K562 (cell line): ENCODE data around the gene SYT17. TPM values are rescaled to one million over a fixed set of nuclear protein-coding genes. Genes with fewer than 3 reads are reported as not detected.

Source experiments
- ATAC-seq: fragments of 200-7000 bp; cut with Tn5 transposase; 3 replicates; pipeline ENCODE4 v1.9.1; 2020; ENCODE audit warnings: moderate library complexity
- BruUV-seq: library from RNA; stranded (reverse); fragments of 400-500 nt; replicated peaks from 2 replicates; lab custom pipeline; 2021; lab: Mats Ljungman, UMichigan
- CTCF ChIA-PET: fragments of 300-600 bp; formaldehyde crosslinking; extraction: SDS; loops from one replicate; lab custom pipeline; 2021; ENCODE audit warnings: low intra/inter-chr PET ratio; lab: Yijun Ruan, JAX
- POLR2A ChIA-PET: fragments of 300-600, 350-650 bp; sonication (Branson Sonifier 250); formaldehyde crosslinking; extraction: SDS; loops from one replicate; lab custom pipeline; 2021; ENCODE audit warnings: antibody characterized with exemption, inconsistent platforms; lab: Yijun Ruan, JAX
- DNase-seq, 4 experiments: peaks; one replicate each; pipeline versions ENCODE4 v3.0.0 to v3.0.0-alpha.2; 2011 to 2018; ENCODE audit warnings: low spot score in 3 of 4, mixed read lengths in 3 of 4; ENCODE audit errors: extremely low read depth in 1 of 4
- FAIRE-seq: peaks from 2 replicates; lab custom pipeline; 2011; peaks lifted over from hg19 to GRCh38; lab: Jason Lieb, UNC
- H2AFZ ChIP-seq: 2 replicates; pipeline ENCODE4 v1.6.0; 2011; ENCODE audit warnings: low read depth, low read length, control low read depth, inconsistent platforms
- H3K27ac ChIP-seq: fragments of 200-600 bp; 3 replicates; pipeline ENCODE4 v1.8.0; 2011; ENCODE audit warnings: low read depth, mild to moderate bottlenecking, control low read depth, inconsistent platforms, low read length, moderate library complexity, mixed read lengths; ENCODE audit errors: extremely low read depth
- H3K27me3 ChIP-seq, 2 experiments: fragments of 300-600 bp in 1 of 2; 2 replicates in 1 of 2; 3 replicates in 1 of 2; pipeline versions ENCODE4 v1.6.0 to v1.8.0; 2011; ENCODE audit warnings: inconsistent platforms in 2 of 2, low read length in 2 of 2, mild to moderate bottlenecking in 1 of 2, mixed read lengths in 1 of 2, moderate library complexity in 1 of 2; ENCODE audit not compliant: control insufficient read depth in 2 of 2, insufficient read depth in 2 of 2
- H3K36me3 ChIP-seq: fragments of 300-600 bp; 3 replicates; pipeline ENCODE4 v1.8.0; 2011; ENCODE audit warnings: mild to moderate bottlenecking, low read length, inconsistent platforms; ENCODE audit not compliant: control insufficient read depth, insufficient read depth
- H3K4me1 ChIP-seq, 2 experiments: fragments of 200-600 bp in 1 of 2; replicated peaks in 1 of 2; 2 replicates in 1 of 2; 3 replicates in 1 of 2; pipeline versions ENCODE4 v1.5.1 to v1.8.0; 2011; ENCODE audit warnings: inconsistent platforms in 2 of 2, low read length in 2 of 2, mild to moderate bottlenecking in 1 of 2, mixed read lengths in 1 of 2, moderate library complexity in 1 of 2; ENCODE audit not compliant: control insufficient read depth in 2 of 2, insufficient read depth in 2 of 2
- H3K4me2 ChIP-seq: 2 replicates; pipeline ENCODE4 v1.6.1; 2011; ENCODE audit warnings: low read length, control low read depth, inconsistent platforms, mixed read lengths; ENCODE audit not compliant: insufficient read depth
- H3K4me3 ChIP-seq: fragments of 200-600 bp; sonication (generic), shearing (Covaris generic); 2 replicates; pipeline ENCODE4 v1.5.1; 2016; ENCODE audit warnings: control low read depth, inconsistent platforms
- H3K79me2 ChIP-seq: fragments of 200-600 bp; 3 replicates; pipeline ENCODE4 v1.8.0; 2011; ENCODE audit warnings: low read length, inconsistent platforms; ENCODE audit not compliant: control insufficient read depth, insufficient read depth
- H3K9ac ChIP-seq, 2 experiments: 2 replicates each; pipeline versions ENCODE4 v1.6.0 to v1.6.1; 2011; ENCODE audit warnings: low read depth in 2 of 2, low read length in 2 of 2, control low read depth in 1 of 2, inconsistent platforms in 1 of 2, mild to moderate bottlenecking in 1 of 2, mixed read lengths in 1 of 2; ENCODE audit not compliant: insufficient read depth in 1 of 2
- H3K9me1 ChIP-seq: one replicate; pipeline ENCODE4 v1.6.0; 2011; ENCODE audit warnings: inconsistent platforms, mild to moderate bottlenecking, low read length, moderate library complexity; ENCODE audit not compliant: control insufficient read depth, insufficient read depth
- H3K9me3 ChIP-seq: replicated peaks from 2 replicates; pipeline ENCODE4 v1.5.1; 2011; ENCODE audit warnings: low read depth, low read length, inconsistent platforms; ENCODE audit not compliant: control insufficient read depth, insufficient read depth
- H4K20me1 ChIP-seq: replicated peaks from 2 replicates; pipeline ENCODE4 v1.6.1; 2011; ENCODE audit warnings: low read length, inconsistent platforms, mixed read lengths; ENCODE audit not compliant: control insufficient read depth, insufficient read depth
- DMBX1 ChIP-seq: fragments of 250-450 bp; sonication (Bioruptor Pico); IDR thresholded peaks from 2 replicates; pipeline ENCODE4 v1.8.0; 2022; ENCODE audit warnings: inconsistent platforms, mild to moderate bottlenecking, moderate library complexity, borderline replicate concordance
- FOSL1 ChIP-seq: fragments of 200-800 bp; sonication (Bioruptor generic); conservative IDR thresholded peaks from 2 replicates; pipeline ENCODE4 v1.6.1; 2016; ENCODE audit warnings: missing genetic modification characterization, missing compliant biosample characterization
- HMG20B ChIP-seq: fragments of 250-450 bp; sonication (Bioruptor Pico); IDR thresholded peaks from 2 replicates; pipeline ENCODE4 v1.5.0; 2021; ENCODE audit warnings: mild to moderate bottlenecking
- KHSRP ChIP-seq: fragments of 450-650 bp; IDR thresholded peaks from 2 replicates; pipeline ENCODE4 v1.6.1; 2017
- MXI1 ChIP-seq: IDR thresholded peaks from 2 replicates; pipeline ENCODE4 v1.6.1; 2011; ENCODE audit warnings: low read depth, mild to moderate bottlenecking, improper control_type of control experiment, low read length
- PHF21A ChIP-seq: fragments of 450-650 bp; IDR thresholded peaks from 2 replicates; pipeline ENCODE4 v1.6.1; 2017; ENCODE audit warnings: low read depth, borderline replicate concordance
- POLR3A ChIP-seq: IDR thresholded peaks from 2 replicates; pipeline ENCODE4 v1.6.1; 2011; ENCODE audit warnings: borderline replicate concordance, mild to moderate bottlenecking, moderate library complexity; ENCODE audit not compliant: insufficient read length, insufficient read depth; ENCODE audit errors: extremely low read depth
- PRMT5 ChIP-seq: sonication (generic); formaldehyde crosslinking; IDR thresholded peaks from 2 replicates; pipeline ENCODE4 v1.5.0; 2020; ENCODE audit warnings: missing genetic modification reagents
- RNF2 ChIP-seq: sonication (generic); IDR thresholded peaks from 2 replicates; pipeline ENCODE4 v1.6.1; 2016
- ZNF121 ChIP-seq: sonication (generic); formaldehyde crosslinking; conservative IDR thresholded peaks from 2 replicates; pipeline ENCODE4 v1.8.0; 2022; ENCODE audit warnings: missing genetic modification reagents
- ZNF444 ChIP-seq: fragments of 250-450 bp; sonication (Bioruptor Pico); IDR thresholded peaks from 2 replicates; pipeline ENCODE4 v1.4.0; 2020; ENCODE audit warnings: mild to moderate bottlenecking, moderate library complexity
- ZNF76 ChIP-seq: fragments of 250-450 bp; sonication (Bioruptor Pico); IDR thresholded peaks from 2 replicates; pipeline ENCODE4 v1.4.0; 2020; ENCODE audit warnings: mild to moderate bottlenecking, moderate library complexity, borderline replicate concordance
- ZNF778 ChIP-seq: fragments of 450-650 bp; formaldehyde crosslinking; IDR thresholded peaks from 2 replicates; pipeline ENCODE4 v1.4.0; 2020; ENCODE audit warnings: mild to moderate bottlenecking, moderate library complexity
- WGBS: fragments of 100-300 bp; shearing (Covaris generic); methylation state at CpG from one replicate; pipeline ENCODE4 v1.1.6; 2016; ENCODE audit warnings: low coverage, mixed read lengths; ENCODE audit not compliant: insufficient coverage; ENCODE audit errors: missing lambda C conversion rate; 5-methylcytosine and 5-hydroxymethylcytosine counted together
- in situ Hi-C: fragments of 300-500 bp; cut with MboI; formaldehyde crosslinking; loops from 4 replicates; pipeline ENCODE4 v1.15.0; 2018; ENCODE audit warnings: inconsistent platforms, mixed read lengths
- intact Hi-C: fragments of 100-400 bp; cut with micrococcal nuclease; formaldehyde crosslinking; loops from 2 replicates; pipeline ENCODE4 v1.14.2; 2022
- polyA plus RNA-seq, 8 experiments: library from polyadenylated mRNA; depleted of rRNA in 4 of 8; stranded (reverse) in 5 of 8; unstranded in 3 of 8; fragments of >200 nt; fragmentation: Nextera tagmentation in 2 of 8; fragmentation: Illumina TruSeq in 1 of 8; extraction: Ambion mirVana in 2 of 8; extraction: Trizol in 1 of 8; gene quantifications; 2 replicates each; pipeline versions ENCODE4 v1.2.1 to v1.2.3, GENCODE V29; 2011 to 2014; ENCODE audit warnings: inconsistent platforms in 1 of 8, missing spikeins in 1 of 8
- total RNA-seq, 7 experiments: library from RNA; depleted of rRNA in 6 of 7; stranded (reverse); fragments of >200 nt in 6 of 7; fragmentation: Illumina TruSeq in 2 of 7; extraction: Trizol in 2 of 7; gene quantifications; 2 replicates each; pipeline versions ENCODE4 v1.2.1 to v1.2.3, GENCODE V29; 2011 to 2021; ENCODE audit warnings: low replicate concordance in 1 of 7
- TF ChIP-seq, protein P1 (sequence below), 3 experiments: fragments of 200-800 bp in 1 of 3; sonication (Bioruptor generic) in 1 of 3; sonication (generic) in 1 of 3; formaldehyde crosslinking in 1 of 3; IDR thresholded peaks; 2 replicates each; pipeline versions ENCODE4 v1.6.1 to v1.8.0; 2016 to 2022; ENCODE audit warnings: mild to moderate bottlenecking in 2 of 3, missing compliant biosample characterization in 2 of 3, missing genetic modification characterization in 2 of 3, missing genetic modification reagents in 1 of 3
- TF ChIP-seq, protein P2 (sequence below): fragments of 250-450 bp; sonication (Bioruptor Pico); IDR thresholded peaks from 2 replicates; pipeline ENCODE4 v1.4.0; 2020; ENCODE audit warnings: borderline replicate concordance
- TF ChIP-seq, protein P3 (sequence below): fragments of 250-450 bp; sonication (Bioruptor Pico); IDR thresholded peaks from 2 replicates; pipeline ENCODE4 v1.5.1; 2021; ENCODE audit warnings: mild to moderate bottlenecking
- TF ChIP-seq, protein P4 (sequence below): sonication (generic); formaldehyde crosslinking; IDR thresholded peaks from 2 replicates; pipeline ENCODE4 v1.8.1; 2023; ENCODE audit warnings: mild to moderate bottlenecking, missing genetic modification reagents

SYT17 gene
- total and polyA plus RNA-seq, 9 of the 15 experiments (the other 6 are each of a cell fraction or from before 2014, with no cell fraction given) = not detected

DNA sequence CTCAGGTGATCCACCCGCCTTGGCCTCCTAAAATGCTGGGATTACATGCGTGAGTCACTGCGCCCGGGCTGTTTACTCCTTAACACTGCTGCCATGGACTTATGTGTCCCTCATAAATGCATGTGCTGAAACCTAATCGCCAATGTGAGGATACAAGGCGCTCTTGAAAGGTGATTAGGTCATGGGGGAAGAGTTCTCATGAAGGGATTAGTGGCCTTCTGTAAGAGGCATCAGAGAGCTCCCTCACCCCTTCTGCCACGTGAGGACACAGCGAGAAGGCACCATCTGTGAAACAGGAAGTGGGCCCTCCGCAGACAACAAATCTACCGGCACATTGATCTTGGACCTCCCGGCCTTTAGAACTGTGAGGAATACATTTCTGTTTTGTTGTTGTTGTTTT lies 35.1 kb upstream of the SYT17 start:
- Histone ChIP-seq H3K9ac (no peak overlapping the region), H2AFZ (peak overlapping the region; percentile 65), H3K79me2 (no peaks in the 10 kb centered on the region), H3K4me3 (no peak overlapping the region), H3K4me1 (peaks cover 17 to 30% of the 10 kb centered on the region in 2 experiments), H3K9me1 (no peaks in the 10 kb centered on the region), H3K27me3 (no peaks in the 10 kb centered on the region; a peak in 1 of 5 replicates), H3K27ac (no peak overlapping the region; the same call in 2 of the 3 replicates), H3K36me3 (no peaks in the 10 kb centered on the region), H3K9me3 (no peaks in the 10 kb centered on the region), H4K20me1 (no peaks in the 10 kb centered on the region), H3K4me2 (no peak overlapping the region)
- intact Hi-C loops = no loop called here
- DNase-seq = no peak
- 71% methylated on average over 11 of the region's 11 CpGs for WGBS
- ChIA-PET POLR2A (interaction anchor here (1.0 to 3.2 kb wide), 2 partner anchors 12 to 14 kb away, joined by 3 to 13 read pairs; no protein-coding TSS in a partner anchor), CTCF (no interaction called here)
- in situ Hi-C loops = no loop called here
- BruUV-seq = no TSS peak
- ATAC-seq = no peak
- FAIRE-seq = no peak
- TF ChIP-seq MXI1 (no peak), KHSRP (no peak), POLR3A (no peak), ZNF778 (CRISPR knock-in tag) (no peak), PHF21A (no peak), RNF2 (no peak), ZNF76 (CRISPR knock-in tag) (no peak), FOSL1 (tag) (0 out of 2 replicates have a peak, but pooled peaks have one; percentile 21), ZNF444 (CRISPR knock-in tag) (no peak), DMBX1 (CRISPR knock-in tag) (no peak), ZNF121 (no peak), HMG20B (CRISPR knock-in tag) (no peak), PRMT5 (CRISPR knock-in tag) (no peak)
- TF ChIP-seq, protein P1, sequence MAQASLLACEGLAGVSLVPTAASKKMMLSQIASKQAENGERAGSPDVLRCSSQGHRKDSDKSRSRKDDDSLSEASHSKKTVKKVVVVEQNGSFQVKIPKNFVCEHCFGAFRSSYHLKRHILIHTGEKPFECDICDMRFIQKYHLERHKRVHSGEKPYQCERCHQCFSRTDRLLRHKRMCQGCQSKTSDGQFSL (CRISPR knock-in tag; IDR thresholded peaks at IDR 0.05) = no peak
- TF ChIP-seq, protein P1 (tag; IDR thresholded peaks at IDR 0.05) = no peak
- TF ChIP-seq, protein P2, sequence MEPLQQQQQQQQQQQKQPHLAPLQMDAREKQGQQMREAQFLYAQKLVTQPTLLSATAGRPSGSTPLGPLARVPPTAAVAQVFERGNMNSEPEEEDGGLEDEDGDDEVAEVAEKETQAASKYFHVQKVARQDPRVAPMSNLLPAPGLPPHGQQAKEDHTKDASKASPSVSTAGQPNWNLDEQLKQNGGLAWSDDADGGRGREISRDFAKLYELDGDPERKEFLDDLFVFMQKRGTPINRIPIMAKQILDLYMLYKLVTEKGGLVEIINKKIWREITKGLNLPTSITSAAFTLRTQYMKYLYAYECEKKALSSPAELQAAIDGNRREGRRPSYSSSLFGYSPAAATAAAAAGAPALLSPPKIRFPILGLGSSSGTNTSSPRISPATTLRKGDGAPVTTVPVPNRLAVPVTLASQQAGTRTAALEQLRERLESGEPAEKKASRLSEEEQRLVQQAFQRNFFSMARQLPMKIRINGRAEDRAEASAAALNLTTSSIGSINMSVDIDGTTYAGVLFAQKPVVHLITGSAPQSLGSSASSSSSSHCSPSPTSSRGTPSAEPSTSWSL (CRISPR knock-in tag) = no peak
- TF ChIP-seq, protein P3, sequence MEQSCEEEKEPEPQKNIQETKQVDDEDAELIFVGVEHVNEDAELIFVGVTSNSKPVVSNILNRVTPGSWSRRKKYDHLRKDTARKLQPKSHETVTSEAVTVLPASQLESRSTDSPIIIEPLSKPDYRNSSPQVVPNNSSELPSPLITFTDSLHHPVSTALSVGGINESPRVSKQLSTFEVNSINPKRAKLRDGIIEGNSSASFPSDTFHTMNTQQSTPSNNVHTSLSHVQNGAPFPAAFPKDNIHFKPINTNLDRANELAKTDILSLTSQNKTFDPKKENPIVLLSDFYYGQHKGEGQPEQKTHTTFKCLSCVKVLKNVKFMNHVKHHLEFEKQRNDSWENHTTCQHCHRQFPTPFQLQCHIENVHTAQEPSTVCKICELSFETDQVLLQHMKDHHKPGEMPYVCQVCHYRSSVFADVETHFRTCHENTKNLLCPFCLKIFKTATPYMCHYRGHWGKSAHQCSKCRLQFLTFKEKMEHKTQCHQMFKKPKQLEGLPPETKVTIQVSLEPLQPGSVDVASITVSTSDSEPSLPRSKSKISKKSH (CRISPR knock-in tag) = no peak
- TF ChIP-seq, protein P4, sequence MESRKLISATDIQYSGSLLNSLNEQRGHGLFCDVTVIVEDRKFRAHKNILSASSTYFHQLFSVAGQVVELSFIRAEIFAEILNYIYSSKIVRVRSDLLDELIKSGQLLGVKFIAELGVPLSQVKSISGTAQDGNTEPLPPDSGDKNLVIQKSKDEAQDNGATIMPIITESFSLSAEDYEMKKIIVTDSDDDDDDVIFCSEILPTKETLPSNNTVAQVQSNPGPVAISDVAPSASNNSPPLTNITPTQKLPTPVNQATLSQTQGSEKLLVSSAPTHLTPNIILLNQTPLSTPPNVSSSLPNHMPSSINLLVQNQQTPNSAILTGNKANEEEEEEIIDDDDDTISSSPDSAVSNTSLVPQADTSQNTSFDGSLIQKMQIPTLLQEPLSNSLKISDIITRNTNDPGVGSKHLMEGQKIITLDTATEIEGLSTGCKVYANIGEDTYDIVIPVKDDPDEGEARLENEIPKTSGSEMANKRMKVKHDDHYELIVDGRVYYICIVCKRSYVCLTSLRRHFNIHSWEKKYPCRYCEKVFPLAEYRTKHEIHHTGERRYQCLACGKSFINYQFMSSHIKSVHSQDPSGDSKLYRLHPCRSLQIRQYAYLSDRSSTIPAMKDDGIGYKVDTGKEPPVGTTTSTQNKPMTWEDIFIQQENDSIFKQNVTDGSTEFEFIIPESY = peak; percentile 50
